HFFc6 (cell line): ENCODE data around the gene PRG3. TPM values are rescaled to one million over a fixed set of nuclear protein-coding genes. Genes with fewer than 3 reads are reported as not detected.
A peak's percentile ranks its signal among the peaks of the same experiment; 100 is the strongest.

Experiments
- DNase-seq: peaks from one replicate; pipeline ENCODE4 v3.0.0-alpha.2; 2018
- H3K27ac Mint-ChIP-seq: 2 replicates; pipeline ENCODE4 v1.8.0; 2020; ENCODE audit warnings: mild to moderate bottlenecking, mixed read lengths
- H3K27me3 Mint-ChIP-seq: 2 replicates; pipeline ENCODE4 v1.8.0; 2021; ENCODE audit warnings: mild to moderate bottlenecking, moderate library complexity, mixed read lengths; ENCODE audit not compliant: insufficient read depth
- H3K36me3 Mint-ChIP-seq: 2 replicates; pipeline ENCODE4 v1.8.0; 2021; ENCODE audit warnings: low read depth, mixed read lengths
- H3K4me1 Mint-ChIP-seq: 2 replicates; pipeline ENCODE4 v1.8.0; 2020; ENCODE audit warnings: low read depth, mixed read lengths
- H3K4me3 Mint-ChIP-seq: 2 replicates; pipeline ENCODE4 v1.8.0; 2020; ENCODE audit warnings: mild to moderate bottlenecking, moderate library complexity, mixed read lengths
- H3K9me3 Mint-ChIP-seq: 2 replicates; pipeline ENCODE4 v1.8.0; 2020; ENCODE audit warnings: mild to moderate bottlenecking, mixed read lengths
- total RNA-seq, 6 experiments: library from RNA; stranded (reverse); fragmentation: NEBNext Ultra II Directional; extraction: Animal tissue kit (Norgen Biotek cat#: 25700); gene quantifications; 2 replicates in 1 of 6; 3 replicates in 5 of 6; pipeline ENCODE4 v1.2.3, GENCODE V29; 2021
- TF ChIP-seq, protein P1 (sequence below): fragments of 200-600 bp; sonication (generic); IDR thresholded peaks from 2 replicates; pipeline ENCODE4 v1.5.0; 2021; ENCODE audit warnings: antibody characterized with exemption, mild to moderate bottlenecking

Gene PRG3
- total RNA-seq, 6 experiments from 2014 or later = not detected

DNA sequence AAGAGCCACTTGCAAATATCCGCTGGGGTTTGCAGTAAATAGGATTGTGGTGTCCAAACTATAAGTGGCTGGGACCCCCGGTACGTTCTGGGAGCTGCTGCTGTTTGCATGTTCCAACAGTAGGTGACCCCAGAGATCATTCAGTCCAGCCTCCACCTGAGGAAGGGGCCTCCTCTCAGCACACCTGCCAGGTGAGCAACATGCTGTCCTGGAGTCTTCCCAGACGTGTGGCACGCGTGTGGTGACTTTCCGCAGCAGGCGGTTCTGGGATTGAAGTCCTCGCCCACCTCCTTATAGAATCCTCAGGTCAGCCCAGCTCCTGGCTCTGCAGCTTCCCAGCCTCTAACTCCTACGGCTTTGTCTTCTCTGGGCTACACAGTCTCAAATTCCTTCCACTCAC, 36.1 kb downstream of the PRG3 start:
- TF ChIP-seq, protein P1, sequence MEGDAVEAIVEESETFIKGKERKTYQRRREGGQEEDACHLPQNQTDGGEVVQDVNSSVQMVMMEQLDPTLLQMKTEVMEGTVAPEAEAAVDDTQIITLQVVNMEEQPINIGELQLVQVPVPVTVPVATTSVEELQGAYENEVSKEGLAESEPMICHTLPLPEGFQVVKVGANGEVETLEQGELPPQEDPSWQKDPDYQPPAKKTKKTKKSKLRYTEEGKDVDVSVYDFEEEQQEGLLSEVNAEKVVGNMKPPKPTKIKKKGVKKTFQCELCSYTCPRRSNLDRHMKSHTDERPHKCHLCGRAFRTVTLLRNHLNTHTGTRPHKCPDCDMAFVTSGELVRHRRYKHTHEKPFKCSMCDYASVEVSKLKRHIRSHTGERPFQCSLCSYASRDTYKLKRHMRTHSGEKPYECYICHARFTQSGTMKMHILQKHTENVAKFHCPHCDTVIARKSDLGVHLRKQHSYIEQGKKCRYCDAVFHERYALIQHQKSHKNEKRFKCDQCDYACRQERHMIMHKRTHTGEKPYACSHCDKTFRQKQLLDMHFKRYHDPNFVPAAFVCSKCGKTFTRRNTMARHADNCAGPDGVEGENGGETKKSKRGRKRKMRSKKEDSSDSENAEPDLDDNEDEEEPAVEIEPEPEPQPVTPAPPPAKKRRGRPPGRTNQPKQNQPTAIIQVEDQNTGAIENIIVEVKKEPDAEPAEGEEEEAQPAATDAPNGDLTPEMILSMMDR = no peak
- DNase-seq = no peak
- Mint-ChIP-seq H3K27me3 (peaks cover 29% of the 10 kb centered on the region), H3K9me3 (no peaks in the 10 kb centered on the region), H3K36me3 (no peaks in the 10 kb centered on the region), H3K4me1 (peaks cover 6% of the 10 kb centered on the region; the same call in 1 of the 2 replicates), H3K4me3 (no peak overlapping the region), H3K27ac (no peak overlapping the region)

DNA sequence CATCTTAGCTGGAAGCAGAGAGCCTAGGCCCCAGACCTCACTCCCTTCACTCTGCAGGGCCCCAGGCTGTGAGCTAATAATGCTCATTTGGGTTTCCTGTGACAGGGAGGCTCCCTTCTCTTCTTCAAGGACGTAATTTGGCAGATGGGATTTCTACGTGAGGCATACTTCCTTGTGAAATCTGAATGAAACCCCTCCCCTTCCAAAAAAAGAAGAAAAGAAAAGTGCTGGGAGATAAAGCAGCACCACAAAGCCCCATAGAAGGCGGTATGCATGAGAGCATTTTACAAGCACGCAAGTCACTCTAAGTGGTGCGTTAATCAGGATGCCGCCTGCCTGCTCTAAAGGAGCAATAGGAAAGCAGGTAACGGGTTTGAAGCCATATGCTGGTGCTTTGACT, 37.1 kb downstream of the PRG3 start:
- Mint-ChIP-seq H3K27ac (no peak overlapping the region), H3K9me3 (no peaks in the 10 kb centered on the region), H3K27me3 (peaks cover 29% of the 10 kb centered on the region), H3K4me1 (peaks cover 3% of the 10 kb centered on the region; the same call in 1 of the 2 replicates), H3K4me3 (no peak overlapping the region), H3K36me3 (no peaks in the 10 kb centered on the region)
- TF ChIP-seq, protein P1 = no peak
- no peak for DNase-seq

DNA sequence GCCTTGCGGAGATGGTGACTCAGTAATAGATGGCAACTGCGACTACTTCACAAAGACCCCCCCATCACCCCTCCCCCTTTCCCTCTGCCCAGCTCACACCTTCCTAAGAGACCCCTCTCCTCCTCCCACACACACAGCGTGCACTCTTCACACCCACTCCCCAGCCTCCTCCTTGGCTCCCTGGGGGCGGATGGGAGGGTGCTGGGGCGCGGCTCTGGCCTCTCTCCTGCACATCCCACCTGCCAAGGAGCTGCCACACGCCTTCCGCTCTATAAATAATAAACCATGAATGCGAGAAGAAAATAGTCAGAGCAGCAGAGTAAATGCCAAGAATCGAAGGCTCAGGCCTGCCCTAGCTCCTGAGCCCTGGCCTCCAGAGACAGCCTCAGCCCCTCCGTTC, 38.2 kb downstream of the PRG3 start:
- peaks cover 28% of the 10 kb centered on the region for H3K27me3 Mint-ChIP-seq
- TF ChIP-seq, protein P1 = no peak
- no peak overlapping the region for H3K27ac Mint-ChIP-seq
- no peak overlapping the region for H3K4me3 Mint-ChIP-seq
- no peaks in the 10 kb centered on the region; the same call in 1 of the 2 replicates for H3K4me1 Mint-ChIP-seq
- DNase-seq = no peak
- no peaks in the 10 kb centered on the region for H3K36me3 Mint-ChIP-seq
- H3K9me3 Mint-ChIP-seq = no peaks in the 10 kb centered on the region

DNA sequence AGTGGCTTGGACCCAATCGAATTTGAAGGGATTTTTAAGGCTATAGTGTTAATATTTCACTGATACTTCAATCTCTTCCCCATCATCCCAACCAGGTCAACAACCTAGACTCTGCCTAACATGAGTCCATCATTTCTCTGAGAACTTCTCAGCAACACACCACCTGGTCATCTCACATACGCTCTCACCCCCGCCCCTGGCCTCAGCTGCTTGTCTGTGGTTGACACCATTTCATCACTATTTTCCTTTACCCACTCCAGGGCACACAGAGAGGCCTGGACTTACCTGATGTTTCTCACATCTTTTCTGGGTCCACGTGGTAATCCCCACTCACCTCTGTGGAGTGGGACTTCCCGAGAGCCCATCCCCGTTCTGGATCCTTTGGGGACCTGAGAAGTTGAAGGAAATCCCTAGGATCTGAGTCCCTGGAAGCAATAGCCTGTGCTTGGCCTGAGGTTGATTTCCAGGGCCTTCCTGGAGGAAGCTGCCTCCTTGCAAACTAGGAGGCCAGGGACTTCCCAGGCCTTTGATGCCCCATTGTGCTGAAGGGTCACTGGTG, 39.6 kb downstream of the PRG3 start:
- Mint-ChIP-seq H3K4me1 (peaks cover 2% of the 10 kb centered on the region), H3K27ac (no peak overlapping the region), H3K4me3 (no peak overlapping the region), H3K9me3 (no peaks in the 10 kb centered on the region), H3K27me3 (peaks cover 24% of the 10 kb centered on the region), H3K36me3 (no peaks in the 10 kb centered on the region)
- DNase-seq = no peak
- TF ChIP-seq, protein P1 = no peak

DNA sequence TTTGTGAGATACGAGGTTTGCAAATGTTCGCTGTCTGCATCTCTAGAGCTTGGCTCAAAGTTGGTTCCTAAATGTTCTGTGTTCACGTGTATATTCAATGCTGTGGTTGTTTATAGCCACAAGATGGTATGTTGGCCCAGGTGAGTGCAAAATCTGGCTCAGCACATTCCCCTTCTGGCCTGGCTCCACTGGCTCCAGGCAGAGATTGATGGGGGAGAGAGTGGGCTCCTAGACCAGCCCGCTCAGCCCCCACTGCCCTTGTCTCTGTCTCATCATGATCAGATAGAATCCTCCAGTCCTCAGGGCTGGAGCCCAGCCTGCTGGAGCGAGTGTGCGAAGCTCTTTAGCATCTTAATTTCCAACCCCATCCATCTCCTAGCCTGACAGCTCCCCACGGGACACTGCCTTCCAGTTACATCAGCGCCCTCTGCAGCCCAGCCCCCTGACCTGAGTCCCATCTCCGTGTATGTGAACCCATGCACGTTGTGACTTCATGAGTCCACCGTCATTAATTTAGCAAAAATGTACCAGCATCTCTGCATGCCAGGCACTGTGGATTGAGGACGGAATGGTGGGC, 40.8 kb downstream of the PRG3 start:
- H3K27me3 Mint-ChIP-seq = peaks cover 18% of the 10 kb centered on the region
- no peak overlapping the region for H3K27ac Mint-ChIP-seq
- peaks cover 11% of the 10 kb centered on the region for H3K4me1 Mint-ChIP-seq
- H3K4me3 Mint-ChIP-seq = no peak overlapping the region
- TF ChIP-seq, protein P1 = peak; percentile 34
- 0 out of 2 replicates have a peak, but pooled peaks cover under 1% of the 10 kb centered on the region for H3K36me3 Mint-ChIP-seq
- no peaks in the 10 kb centered on the region for H3K9me3 Mint-ChIP-seq
- no peak for DNase-seq
